ENCODE data around the gene DOK5.

DNA sequence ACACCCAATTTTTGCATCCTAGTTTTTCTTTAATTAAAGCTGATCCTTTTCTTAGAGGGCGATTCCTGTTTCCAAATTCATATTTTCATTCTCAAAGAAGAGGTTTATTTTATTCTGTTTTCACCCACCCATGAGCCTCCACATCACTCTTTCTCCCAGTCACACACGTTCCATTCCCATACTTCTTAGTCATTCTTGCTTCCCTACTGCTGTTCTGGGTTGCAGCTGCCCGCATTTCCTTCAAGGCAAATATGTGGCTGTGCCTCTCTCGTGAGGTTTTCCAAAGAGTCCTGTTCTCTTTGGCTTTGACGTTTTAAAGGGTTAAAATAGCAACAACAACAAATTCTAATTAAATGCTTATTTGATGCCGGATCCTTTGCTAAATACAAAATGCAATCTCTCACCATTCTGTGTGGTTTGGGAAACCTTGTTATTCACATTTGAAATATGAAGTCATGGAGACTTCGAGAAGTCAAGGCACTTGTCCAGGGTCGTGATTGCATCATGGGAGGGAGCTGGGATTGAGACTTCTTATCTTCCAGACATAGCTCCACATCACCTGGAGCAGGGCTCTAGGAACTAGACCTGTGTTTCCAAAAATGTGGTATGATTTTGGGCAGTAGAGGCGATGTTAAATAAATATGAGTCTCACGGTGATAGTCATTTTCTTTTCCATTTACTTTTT is 126.6 kb downstream of the DOK5 start:
- TF ChIP-seq, protein P1, sequence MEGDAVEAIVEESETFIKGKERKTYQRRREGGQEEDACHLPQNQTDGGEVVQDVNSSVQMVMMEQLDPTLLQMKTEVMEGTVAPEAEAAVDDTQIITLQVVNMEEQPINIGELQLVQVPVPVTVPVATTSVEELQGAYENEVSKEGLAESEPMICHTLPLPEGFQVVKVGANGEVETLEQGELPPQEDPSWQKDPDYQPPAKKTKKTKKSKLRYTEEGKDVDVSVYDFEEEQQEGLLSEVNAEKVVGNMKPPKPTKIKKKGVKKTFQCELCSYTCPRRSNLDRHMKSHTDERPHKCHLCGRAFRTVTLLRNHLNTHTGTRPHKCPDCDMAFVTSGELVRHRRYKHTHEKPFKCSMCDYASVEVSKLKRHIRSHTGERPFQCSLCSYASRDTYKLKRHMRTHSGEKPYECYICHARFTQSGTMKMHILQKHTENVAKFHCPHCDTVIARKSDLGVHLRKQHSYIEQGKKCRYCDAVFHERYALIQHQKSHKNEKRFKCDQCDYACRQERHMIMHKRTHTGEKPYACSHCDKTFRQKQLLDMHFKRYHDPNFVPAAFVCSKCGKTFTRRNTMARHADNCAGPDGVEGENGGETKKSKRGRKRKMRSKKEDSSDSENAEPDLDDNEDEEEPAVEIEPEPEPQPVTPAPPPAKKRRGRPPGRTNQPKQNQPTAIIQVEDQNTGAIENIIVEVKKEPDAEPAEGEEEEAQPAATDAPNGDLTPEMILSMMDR (IDR thresholded peaks at IDR 0.05; ENCODE audit: low read depth, low read length), result no peak
- TF ChIP-seq POLR2A (IDR thresholded peaks at IDR 0.05; ENCODE audit: extremely low read depth, insufficient read length), result no peak

Measured in NB4 (cell line).